CD14-positive monocyte (primary cell): Measurements from ENCODE around the gene TRA2A. TPM values are rescaled to one million over a fixed set of nuclear protein-coding genes. Genes with fewer than 3 reads are reported as not detected.

ENCODE experiments used
- DNase-seq, 3 donors: peaks; one replicate each; pipeline ENCODE4 v3.0.0-alpha.2; 2011 to 2022
- H2AFZ ChIP-seq: 2 replicates; pipeline ENCODE4 v1.6.0; 2012; ENCODE audit warnings: mild to moderate bottlenecking, low read depth, low read length, inconsistent platforms; ENCODE audit not compliant: insufficient read depth, poor library complexity, severe bottlenecking
- H3K27ac ChIP-seq, 2 donors: 1 replicate in 1 of 2; 2 replicates in 1 of 2; pipeline ENCODE4 v1.5.1; 2012 to 2013; ENCODE audit warnings: low read length in 2 of 2, control low read depth in 1 of 2, inconsistent platforms in 1 of 2, low read depth in 1 of 2, mild to moderate bottlenecking in 1 of 2
- H3K27me3 ChIP-seq, 2 donors: one replicate each; pipeline versions ENCODE4 v1.6.0 to v1.6.1; 2011 to 2013; ENCODE audit warnings: low read length in 2 of 2; ENCODE audit not compliant: control insufficient read depth in 2 of 2, insufficient read depth in 2 of 2
- H3K36me3 ChIP-seq, 2 donors: replicated peaks in 1 of 2; 1 replicate in 1 of 2; 2 replicates in 1 of 2; pipeline versions ENCODE4 v1.5.1 to v1.6.1; 2012 to 2013; ENCODE audit warnings: low read length in 2 of 2, control low read depth in 1 of 2, inconsistent platforms in 1 of 2, mild to moderate bottlenecking in 1 of 2; ENCODE audit not compliant: insufficient read depth in 2 of 2, control insufficient read depth in 1 of 2
- H3K4me1 ChIP-seq, 2 donors: 1 replicate in 1 of 2; 2 replicates in 1 of 2; pipeline versions ENCODE4 v1.5.1 to v1.6.1; 2012 to 2013; ENCODE audit warnings: low read length in 2 of 2, control low read depth in 1 of 2, inconsistent platforms in 1 of 2, mild to moderate bottlenecking in 1 of 2, moderate library complexity in 1 of 2; ENCODE audit not compliant: insufficient read depth in 2 of 2, control insufficient read depth in 1 of 2
- H3K4me2 ChIP-seq: replicated peaks from 2 replicates; pipeline ENCODE3; 2012; ENCODE audit warnings: low read length, moderate library complexity, mild to moderate bottlenecking; ENCODE audit not compliant: poor library complexity, severe bottlenecking; ENCODE audit errors: extremely low read depth
- H3K4me3 ChIP-seq, 3 experiments: fragments of 200-600 bp in 1 of 3; sonication (generic) in 1 of 3; replicated peaks in 1 of 3; 1 replicate in 2 of 3; 2 replicates in 1 of 3; pipeline ENCODE4 v1.5.1; 2011 to 2013; ENCODE audit warnings: low read length in 3 of 3, mild to moderate bottlenecking in 3 of 3, control low read depth in 2 of 3, low read depth in 2 of 3, inconsistent platforms in 1 of 3, moderate library complexity in 1 of 3
- H3K79me2 ChIP-seq: 2 replicates; pipeline ENCODE4 v1.6.0; 2012; ENCODE audit warnings: mild to moderate bottlenecking, control low read depth, inconsistent platforms, low read length, moderate library complexity; ENCODE audit not compliant: insufficient read depth
- H3K9ac ChIP-seq: 2 replicates; pipeline ENCODE4 v1.6.0; 2017; ENCODE audit warnings: low read length, mild to moderate bottlenecking; ENCODE audit not compliant: insufficient read depth, poor library complexity, severe bottlenecking
- H3K9me3 ChIP-seq, 2 donors: replicated peaks in 1 of 2; 1 replicate in 1 of 2; 2 replicates in 1 of 2; pipeline versions ENCODE4 v1.5.1 to v1.6.1; 2012 to 2013; ENCODE audit warnings: low read length in 2 of 2, control low read depth in 1 of 2; ENCODE audit not compliant: control insufficient read depth in 1 of 2, insufficient read depth in 1 of 2
- H4K20me1 ChIP-seq: 2 replicates; pipeline ENCODE4 v1.6.0; 2012; ENCODE audit warnings: mild to moderate bottlenecking, low read length, control low read depth, moderate library complexity; ENCODE audit not compliant: insufficient read depth
- H3K27ac Mint-ChIP-seq, 7 donors: one replicate each; pipeline ENCODE4 v1.8.0; 2020; ENCODE audit warnings: mild to moderate bottlenecking in 7 of 7, mixed read lengths in 7 of 7, moderate library complexity in 6 of 7, inconsistent platforms in 2 of 7
- H3K27me3 Mint-ChIP-seq, 3 donors: one replicate each; pipeline ENCODE4 v1.8.0; 2021 to 2022; ENCODE audit warnings: low read depth in 3 of 3, mild to moderate bottlenecking in 3 of 3, mixed read lengths in 3 of 3, moderate library complexity in 3 of 3, inconsistent platforms in 1 of 3
- H3K36me3 Mint-ChIP-seq, 2 donors: one replicate each; pipeline ENCODE4 v1.8.0; 2020; ENCODE audit warnings: mixed read lengths in 2 of 2, inconsistent platforms in 1 of 2, mild to moderate bottlenecking in 1 of 2
- H3K4me1 Mint-ChIP-seq: one replicate; pipeline ENCODE4 v1.8.0; 2020; ENCODE audit warnings: mild to moderate bottlenecking, mixed read lengths
- H3K4me3 Mint-ChIP-seq, 2 donors: one replicate each; pipeline ENCODE4 v1.8.0; 2020; ENCODE audit warnings: mild to moderate bottlenecking in 2 of 2, mixed read lengths in 2 of 2, moderate library complexity in 1 of 2
- H3K9me3 Mint-ChIP-seq, 7 donors: one replicate each; pipeline ENCODE4 v1.8.0; 2020 to 2022; ENCODE audit warnings: mixed read lengths in 7 of 7, mild to moderate bottlenecking in 6 of 7, moderate library complexity in 6 of 7, inconsistent platforms in 2 of 7
- CTCF ChIP-seq: fragments of 200-600 bp; IDR thresholded peaks from one replicate; pipeline ENCODE4 v1.8.0; 2022; ENCODE audit warnings: antibody characterized with exemption, mild to moderate bottlenecking
- WGBS: methylation state at CpG from one replicate; pipeline ENCODE4 v1.1.5; 2013; ENCODE audit warnings: missing lambda C conversion rate; ENCODE audit not compliant: insufficient coverage; 5-methylcytosine and 5-hydroxymethylcytosine counted together
- intact Hi-C, 2 donors: fragments of 100-400 bp; cut with micrococcal nuclease; formaldehyde crosslinking; loops; one replicate each; pipeline versions ENCODE4 v1.15.0 to v1.15.1; 2023
- polyA plus RNA-seq, 3 donors: library from polyadenylated mRNA; depleted of rRNA in 1 of 3; unstranded in 2 of 3; stranded (reverse) in 1 of 3; fragments of 300-500 nt in 2 of 3; fragments of >200 nt in 1 of 3; fragmentation: Illumina TruSeq in 2 of 3; gene quantifications; 1 replicate in 2 of 3; 2 replicates in 1 of 3; pipeline ENCODE4 v1.2.3, GENCODE V29; 2012 to 2021

Gene TRA2A
- polyA plus RNA-seq, 3 donors, result 31.2 to 92.8 (median 46.6) TPM

GRCh38 chr7:23471106-23471859, 60.5 kb downstream of the TRA2A start:
- peaks cover 52% of the 10 kb centered on the region for H3K4me1 Mint-ChIP-seq
- whole genome bisulfite sequencing, result 3% methylated on average over 29 of the region's 44 CpGs
- H3K9me3 Mint-ChIP-seq, result peaks cover 0 to 40% (median 30%) of the 10 kb centered on the region in 7 donors

More at GRCh38 chr7:23471106-23471859, 60.5 kb downstream of the TRA2A start:
- Histone ChIP-seq H3K4me3 (peak overlapping the region in 1 of 3 experiments; percentile 74), H3K27ac (no peak overlapping the region), H3K4me2 (peak overlapping the region; percentile 76), H3K9ac (no peak overlapping the region), H3K4me1 (peaks cover 53 to 65% of the 10 kb centered on the region in 2 donors), H2AFZ (no peak overlapping the region), H3K36me3 (no peaks in the 10 kb centered on the region), H3K27me3 (peaks cover 79 to 93% of the 10 kb centered on the region in 2 donors), H4K20me1 (no peaks in the 10 kb centered on the region), H3K79me2 (no peaks in the 10 kb centered on the region), H3K9me3 (peaks cover 0 to 20% of the 10 kb centered on the region in 2 donors)
- no peak for DNase-seq
- peaks cover 4 to 25% of the 10 kb centered on the region in 2 donors for H3K36me3 Mint-ChIP-seq
- H3K27me3 Mint-ChIP-seq, result peaks cover 75 to 90% (median 84%) of the 10 kb centered on the region in 3 donors
- peak overlapping the region; percentile 77 to 95 for H3K4me3 Mint-ChIP-seq
- no peak overlapping the region for H3K27ac Mint-ChIP-seq
- intact Hi-C loops, result loop anchor here in 1 of 2 donors (5.0 to 10.0 kb wide), 2 partner anchors 64 to 289 kb away; partner anchors contain the start of genes NUP42 and TRA2A
- no peak for TF ChIP-seq CTCF
